ENCODE measurements around the gene SPDYE4.

Gene SPDYE4

DNA sequence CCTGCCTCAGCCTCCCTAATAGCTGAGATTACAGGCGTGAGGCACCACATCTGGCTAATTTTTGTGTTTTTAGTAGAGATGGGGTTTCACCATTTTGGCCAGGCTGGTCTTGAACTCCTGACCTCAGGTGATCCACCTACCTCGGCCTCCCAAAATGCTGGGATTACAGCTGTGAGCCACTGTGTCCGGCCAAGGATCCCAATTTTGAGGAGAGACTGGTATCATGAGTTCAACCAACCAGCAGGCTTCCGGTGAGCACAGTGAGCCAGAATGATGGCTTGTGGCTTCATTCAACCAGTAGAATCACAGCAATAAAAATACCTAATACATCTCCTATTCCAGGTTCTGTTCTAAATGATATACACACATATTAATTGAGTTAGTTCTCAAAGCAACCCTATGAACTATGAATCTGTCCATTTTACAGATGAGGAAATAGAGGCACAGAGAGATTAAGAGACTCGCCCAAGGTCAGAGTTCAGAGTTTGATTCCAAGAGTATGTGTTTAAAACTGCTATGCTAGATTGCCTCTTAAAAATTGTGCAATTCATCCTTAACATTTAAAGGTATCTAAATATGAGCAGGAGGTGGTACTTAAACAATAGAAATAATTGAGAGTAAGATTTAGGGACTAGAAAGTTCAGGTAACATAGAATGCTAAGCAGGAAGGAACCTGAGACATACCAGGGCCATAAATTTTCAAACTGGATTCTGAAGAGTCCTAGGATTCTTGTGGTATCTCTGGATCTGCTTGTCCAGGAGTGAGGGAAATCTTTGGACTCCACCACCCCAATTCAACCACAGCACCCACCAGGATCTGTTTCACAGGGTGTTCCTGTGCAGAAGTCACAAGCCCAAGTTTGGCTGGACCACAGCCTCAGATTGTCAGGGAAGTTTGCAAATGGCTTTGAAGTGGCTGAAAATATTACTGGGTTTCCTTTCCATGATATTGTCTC lies 38.8 kb downstream of the SPDYE4 start:
- TF ChIP-seq, protein P1, sequence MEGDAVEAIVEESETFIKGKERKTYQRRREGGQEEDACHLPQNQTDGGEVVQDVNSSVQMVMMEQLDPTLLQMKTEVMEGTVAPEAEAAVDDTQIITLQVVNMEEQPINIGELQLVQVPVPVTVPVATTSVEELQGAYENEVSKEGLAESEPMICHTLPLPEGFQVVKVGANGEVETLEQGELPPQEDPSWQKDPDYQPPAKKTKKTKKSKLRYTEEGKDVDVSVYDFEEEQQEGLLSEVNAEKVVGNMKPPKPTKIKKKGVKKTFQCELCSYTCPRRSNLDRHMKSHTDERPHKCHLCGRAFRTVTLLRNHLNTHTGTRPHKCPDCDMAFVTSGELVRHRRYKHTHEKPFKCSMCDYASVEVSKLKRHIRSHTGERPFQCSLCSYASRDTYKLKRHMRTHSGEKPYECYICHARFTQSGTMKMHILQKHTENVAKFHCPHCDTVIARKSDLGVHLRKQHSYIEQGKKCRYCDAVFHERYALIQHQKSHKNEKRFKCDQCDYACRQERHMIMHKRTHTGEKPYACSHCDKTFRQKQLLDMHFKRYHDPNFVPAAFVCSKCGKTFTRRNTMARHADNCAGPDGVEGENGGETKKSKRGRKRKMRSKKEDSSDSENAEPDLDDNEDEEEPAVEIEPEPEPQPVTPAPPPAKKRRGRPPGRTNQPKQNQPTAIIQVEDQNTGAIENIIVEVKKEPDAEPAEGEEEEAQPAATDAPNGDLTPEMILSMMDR (IDR thresholded peaks at IDR 0.05) = no peak
- H3K36me3 ChIP-seq (ENCODE audit: control insufficient read depth, insufficient read depth, low read length) = no peaks in the 10 kb centered on the region
- H3K79me2 ChIP-seq = no peaks in the 10 kb centered on the region
- H3K9me3 ChIP-seq (ENCODE audit: control insufficient read depth, low read length) = no peaks in the 10 kb centered on the region
- no peak overlapping the region for H3K9ac ChIP-seq
- H3K4me2 ChIP-seq (ENCODE audit: low read length) = no peak overlapping the region
- no peaks in the 10 kb centered on the region for H3K4me1 ChIP-seq
- H3K4me3 ChIP-seq (ENCODE audit: low read depth, low read length) = no peak overlapping the region
- no peak overlapping the region for H3K27ac ChIP-seq
- H2AFZ ChIP-seq = no peak overlapping the region
- H3K27me3 ChIP-seq (ENCODE audit: control insufficient read depth, insufficient read depth, low read length) = no peaks in the 10 kb centered on the region

DNA sequence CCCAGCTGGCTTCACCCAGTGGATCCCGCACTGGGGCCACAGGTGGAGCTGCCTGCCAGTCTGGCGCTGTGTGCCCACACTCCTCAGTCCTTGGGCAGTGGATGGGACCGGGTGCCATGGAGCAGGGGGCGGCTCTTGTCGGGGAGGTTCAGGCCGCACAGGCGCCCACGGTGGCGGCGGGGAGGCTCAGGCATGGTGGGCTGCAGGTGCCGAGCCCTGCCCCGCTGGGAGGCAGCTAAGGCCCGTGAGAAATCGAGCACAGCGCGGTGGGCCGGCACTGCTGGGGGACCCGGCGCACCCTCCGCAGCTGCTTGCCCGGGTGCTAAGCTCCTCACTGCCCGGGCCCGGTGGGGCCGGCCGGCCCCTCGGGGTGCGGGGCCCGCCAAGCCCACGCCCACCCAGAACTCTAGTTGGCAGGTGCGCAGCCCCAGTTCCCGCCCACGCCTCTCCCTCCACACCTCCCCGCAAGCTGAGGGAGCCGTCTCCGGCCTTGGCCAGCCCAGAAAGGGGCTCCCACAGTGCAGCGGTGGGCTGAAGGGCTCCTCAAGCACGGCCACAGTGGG lies 40.3 kb downstream of the SPDYE4 start:
- Histone ChIP-seq H2AFZ (no peak overlapping the region), H3K9ac (no peak overlapping the region), H3K27me3 (ENCODE audit: control insufficient read depth, insufficient read depth, low read length) (no peaks in the 10 kb centered on the region), H3K4me3 (ENCODE audit: low read depth, low read length) (no peak overlapping the region), H3K9me3 (ENCODE audit: control insufficient read depth, low read length) (no peaks in the 10 kb centered on the region), H3K79me2 (no peaks in the 10 kb centered on the region), H3K36me3 (ENCODE audit: control insufficient read depth, insufficient read depth, low read length) (no peaks in the 10 kb centered on the region), H3K4me1 (no peaks in the 10 kb centered on the region), H3K27ac (no peak overlapping the region), H3K4me2 (ENCODE audit: low read length) (no peak overlapping the region)
- TF ChIP-seq, protein P1 (IDR thresholded peaks at IDR 0.05) = no peak

- no peak overlapping the region for H3K9ac ChIP-seq
- no peaks in the 10 kb centered on the region for H3K9me3 ChIP-seq (ENCODE audit: control insufficient read depth, low read length)
- no peaks in the 10 kb centered on the region for H3K27me3 ChIP-seq (ENCODE audit: control insufficient read depth, insufficient read depth, low read length)
- no peak overlapping the region for H2AFZ ChIP-seq
- TF ChIP-seq, protein P1 (IDR thresholded peaks at IDR 0.05) = no peak
- no peak overlapping the region for H3K27ac ChIP-seq
- no peak overlapping the region for H3K4me2 ChIP-seq (ENCODE audit: low read length)
- H3K4me3 ChIP-seq (ENCODE audit: low read depth, low read length) = no peak overlapping the region
- H3K79me2 ChIP-seq = no peaks in the 10 kb centered on the region
- H3K4me1 ChIP-seq = no peaks in the 10 kb centered on the region
- no peaks in the 10 kb centered on the region for H3K36me3 ChIP-seq (ENCODE audit: control insufficient read depth, insufficient read depth, low read length)
Measured at GRCh38 chr17:8713878-8714277, 44.5 kb downstream of the SPDYE4 start.

DNA sequence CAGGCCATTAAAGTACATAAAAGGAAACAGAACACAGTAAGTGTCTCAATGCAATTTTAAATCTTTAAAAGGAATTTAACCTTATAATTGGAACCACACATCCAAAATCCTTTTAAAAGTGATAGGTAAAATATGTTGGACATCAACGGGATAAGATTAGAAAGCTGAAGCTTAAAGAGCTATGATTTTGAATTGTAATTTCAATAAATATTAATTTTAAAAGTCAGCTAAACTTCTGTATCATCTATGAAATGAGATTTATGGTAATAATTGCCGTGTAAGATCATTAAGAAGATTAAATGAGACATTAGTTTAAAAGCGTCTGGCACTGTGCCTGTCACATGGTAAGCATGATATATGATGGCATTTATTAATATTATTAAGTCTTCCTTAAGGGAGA lies 45.0 kb downstream of the SPDYE4 start:
- Histone ChIP-seq H2AFZ (no peak overlapping the region), H3K27me3 (ENCODE audit: control insufficient read depth, insufficient read depth, low read length) (no peaks in the 10 kb centered on the region), H3K27ac (no peak overlapping the region), H3K4me3 (ENCODE audit: low read depth, low read length) (no peak overlapping the region), H3K79me2 (no peaks in the 10 kb centered on the region), H3K4me1 (no peaks in the 10 kb centered on the region), H3K9ac (no peak overlapping the region), H3K36me3 (ENCODE audit: control insufficient read depth, insufficient read depth, low read length) (no peaks in the 10 kb centered on the region), H3K9me3 (ENCODE audit: control insufficient read depth, low read length) (no peaks in the 10 kb centered on the region), H3K4me2 (ENCODE audit: low read length) (no peak overlapping the region)
- TF ChIP-seq, protein P1 (IDR thresholded peaks at IDR 0.05) = no peak

Measured in parathyroid adenoma (tissue), 2 donors.